HCT116 (cell line): ENCODE results near the gene ALG2.

ENCODE experiments used
- CEBPB ChIP-seq: IDR thresholded peaks from 2 replicates; pipeline ENCODE4 v1.6.1; 2012; ENCODE audit warnings: low read depth
- EZH2 ChIP-seq: fragments of 200-600 bp; sonication (generic); IDR thresholded peaks from 2 replicates; pipeline ENCODE4 v1.6.1; 2017; ENCODE audit warnings: antibody characterized with exemption, mixed run types
- JUND ChIP-seq: IDR thresholded peaks from 2 replicates; pipeline ENCODE4 v1.6.1; 2012
- POLR2A ChIP-seq: IDR thresholded peaks from 2 replicates; pipeline ENCODE4 v1.7.0; 2011; ENCODE audit warnings: borderline replicate concordance; ENCODE audit not compliant: insufficient read depth, insufficient read length; ENCODE audit errors: extremely low read depth
- POLR2AphosphoS5 ChIP-seq: IDR thresholded peaks from 2 replicates; pipeline ENCODE4 v1.6.1; 2011; ENCODE audit warnings: mild to moderate bottlenecking, low read depth, low read length, moderate library complexity
- SRF ChIP-seq: IDR thresholded peaks from 2 replicates; pipeline ENCODE4 v1.6.1; 2012; ENCODE audit warnings: low read depth
- TCF7L2 ChIP-seq: IDR thresholded peaks from 2 replicates; pipeline ENCODE4 v1.7.0; 2011; ENCODE audit warnings: borderline replicate concordance, inconsistent platforms; ENCODE audit not compliant: insufficient read depth, insufficient read length; ENCODE audit errors: extremely low read depth
- YY1 ChIP-seq: IDR thresholded peaks from 2 replicates; pipeline ENCODE4 v1.6.1; 2011; ENCODE audit warnings: low read length, low read depth, moderate library complexity, mild to moderate bottlenecking; ENCODE audit not compliant: insufficient replicate concordance; ENCODE audit errors: extremely low read depth
- TF ChIP-seq, protein P1 (sequence below), 3 experiments: fragments of 200-600 bp in 1 of 3; sonication (generic) in 1 of 3; IDR thresholded peaks in 2 of 3; conservative IDR thresholded peaks in 1 of 3; 2 replicates each; pipeline ENCODE4 v1.5.1; 2012 to 2017; ENCODE audit warnings: low read depth in 2 of 3, low read length in 2 of 3, antibody characterized with exemption in 1 of 3, borderline replicate concordance in 1 of 3, control low read depth in 1 of 3, mild to moderate bottlenecking in 1 of 3, mixed read lengths in 1 of 3, mixed run types in 1 of 3, moderate library complexity in 1 of 3; ENCODE audit not compliant: insufficient read depth in 1 of 3
- TF ChIP-seq, protein P2 (sequence below): IDR thresholded peaks from 2 replicates; pipeline ENCODE4 v1.6.1; 2012; ENCODE audit warnings: low read depth
- TF ChIP-seq, protein P3 (sequence below): IDR thresholded peaks from 2 replicates; pipeline ENCODE4 v1.6.1; 2011; ENCODE audit warnings: mild to moderate bottlenecking, low read length, moderate library complexity; ENCODE audit not compliant: insufficient replicate concordance; ENCODE audit errors: extremely low read depth
- TF ChIP-seq, protein P4 (sequence below): IDR thresholded peaks from 2 replicates; pipeline ENCODE4 v1.6.1; 2012

DNA sequence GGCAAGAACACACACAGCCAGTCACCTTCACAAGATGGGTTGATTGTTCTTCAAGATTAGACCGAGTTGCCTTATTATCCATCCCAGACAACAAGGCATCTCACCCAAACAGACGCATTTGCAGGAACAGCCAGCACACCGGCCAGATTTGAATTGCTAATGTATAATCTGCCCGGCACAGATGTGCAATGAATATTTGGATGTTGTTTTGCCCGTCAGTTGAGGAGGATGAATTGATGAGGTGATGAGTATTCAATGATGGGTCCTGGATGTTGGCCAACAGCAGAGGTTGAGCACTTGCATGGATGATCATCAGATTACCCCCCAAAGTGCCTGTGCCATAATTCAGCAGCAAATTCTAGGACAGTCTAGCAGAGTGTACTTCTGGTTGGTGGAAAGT lies 20.1 kb downstream of the ALG2 start:
- no peak for TF ChIP-seq CEBPB
- no peak for TF ChIP-seq POLR2A
- TF ChIP-seq, protein P1, sequence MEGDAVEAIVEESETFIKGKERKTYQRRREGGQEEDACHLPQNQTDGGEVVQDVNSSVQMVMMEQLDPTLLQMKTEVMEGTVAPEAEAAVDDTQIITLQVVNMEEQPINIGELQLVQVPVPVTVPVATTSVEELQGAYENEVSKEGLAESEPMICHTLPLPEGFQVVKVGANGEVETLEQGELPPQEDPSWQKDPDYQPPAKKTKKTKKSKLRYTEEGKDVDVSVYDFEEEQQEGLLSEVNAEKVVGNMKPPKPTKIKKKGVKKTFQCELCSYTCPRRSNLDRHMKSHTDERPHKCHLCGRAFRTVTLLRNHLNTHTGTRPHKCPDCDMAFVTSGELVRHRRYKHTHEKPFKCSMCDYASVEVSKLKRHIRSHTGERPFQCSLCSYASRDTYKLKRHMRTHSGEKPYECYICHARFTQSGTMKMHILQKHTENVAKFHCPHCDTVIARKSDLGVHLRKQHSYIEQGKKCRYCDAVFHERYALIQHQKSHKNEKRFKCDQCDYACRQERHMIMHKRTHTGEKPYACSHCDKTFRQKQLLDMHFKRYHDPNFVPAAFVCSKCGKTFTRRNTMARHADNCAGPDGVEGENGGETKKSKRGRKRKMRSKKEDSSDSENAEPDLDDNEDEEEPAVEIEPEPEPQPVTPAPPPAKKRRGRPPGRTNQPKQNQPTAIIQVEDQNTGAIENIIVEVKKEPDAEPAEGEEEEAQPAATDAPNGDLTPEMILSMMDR (IDR thresholded peaks at IDR 0.05 in 2 of 3, conservative IDR thresholded peaks at IDR 0.05 in 1 of 3; ENCODE audit: borderline replicate concordance in 1 of 3, insufficient read depth in 1 of 3, low read depth in 2 of 3, low read length in 2 of 3) = no peak
- TF ChIP-seq, protein P2, sequence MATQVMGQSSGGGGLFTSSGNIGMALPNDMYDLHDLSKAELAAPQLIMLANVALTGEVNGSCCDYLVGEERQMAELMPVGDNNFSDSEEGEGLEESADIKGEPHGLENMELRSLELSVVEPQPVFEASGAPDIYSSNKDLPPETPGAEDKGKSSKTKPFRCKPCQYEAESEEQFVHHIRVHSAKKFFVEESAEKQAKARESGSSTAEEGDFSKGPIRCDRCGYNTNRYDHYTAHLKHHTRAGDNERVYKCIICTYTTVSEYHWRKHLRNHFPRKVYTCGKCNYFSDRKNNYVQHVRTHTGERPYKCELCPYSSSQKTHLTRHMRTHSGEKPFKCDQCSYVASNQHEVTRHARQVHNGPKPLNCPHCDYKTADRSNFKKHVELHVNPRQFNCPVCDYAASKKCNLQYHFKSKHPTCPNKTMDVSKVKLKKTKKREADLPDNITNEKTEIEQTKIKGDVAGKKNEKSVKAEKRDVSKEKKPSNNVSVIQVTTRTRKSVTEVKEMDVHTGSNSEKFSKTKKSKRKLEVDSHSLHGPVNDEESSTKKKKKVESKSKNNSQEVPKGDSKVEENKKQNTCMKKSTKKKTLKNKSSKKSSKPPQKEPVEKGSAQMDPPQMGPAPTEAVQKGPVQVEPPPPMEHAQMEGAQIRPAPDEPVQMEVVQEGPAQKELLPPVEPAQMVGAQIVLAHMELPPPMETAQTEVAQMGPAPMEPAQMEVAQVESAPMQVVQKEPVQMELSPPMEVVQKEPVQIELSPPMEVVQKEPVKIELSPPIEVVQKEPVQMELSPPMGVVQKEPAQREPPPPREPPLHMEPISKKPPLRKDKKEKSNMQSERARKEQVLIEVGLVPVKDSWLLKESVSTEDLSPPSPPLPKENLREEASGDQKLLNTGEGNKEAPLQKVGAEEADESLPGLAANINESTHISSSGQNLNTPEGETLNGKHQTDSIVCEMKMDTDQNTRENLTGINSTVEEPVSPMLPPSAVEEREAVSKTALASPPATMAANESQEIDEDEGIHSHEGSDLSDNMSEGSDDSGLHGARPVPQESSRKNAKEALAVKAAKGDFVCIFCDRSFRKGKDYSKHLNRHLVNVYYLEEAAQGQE = no peak
- no peak for TF ChIP-seq TCF7L2
- TF ChIP-seq, protein P3, sequence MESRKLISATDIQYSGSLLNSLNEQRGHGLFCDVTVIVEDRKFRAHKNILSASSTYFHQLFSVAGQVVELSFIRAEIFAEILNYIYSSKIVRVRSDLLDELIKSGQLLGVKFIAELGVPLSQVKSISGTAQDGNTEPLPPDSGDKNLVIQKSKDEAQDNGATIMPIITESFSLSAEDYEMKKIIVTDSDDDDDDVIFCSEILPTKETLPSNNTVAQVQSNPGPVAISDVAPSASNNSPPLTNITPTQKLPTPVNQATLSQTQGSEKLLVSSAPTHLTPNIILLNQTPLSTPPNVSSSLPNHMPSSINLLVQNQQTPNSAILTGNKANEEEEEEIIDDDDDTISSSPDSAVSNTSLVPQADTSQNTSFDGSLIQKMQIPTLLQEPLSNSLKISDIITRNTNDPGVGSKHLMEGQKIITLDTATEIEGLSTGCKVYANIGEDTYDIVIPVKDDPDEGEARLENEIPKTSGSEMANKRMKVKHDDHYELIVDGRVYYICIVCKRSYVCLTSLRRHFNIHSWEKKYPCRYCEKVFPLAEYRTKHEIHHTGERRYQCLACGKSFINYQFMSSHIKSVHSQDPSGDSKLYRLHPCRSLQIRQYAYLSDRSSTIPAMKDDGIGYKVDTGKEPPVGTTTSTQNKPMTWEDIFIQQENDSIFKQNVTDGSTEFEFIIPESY = no peak
- no peak for TF ChIP-seq EZH2
- TF ChIP-seq, protein P4, sequence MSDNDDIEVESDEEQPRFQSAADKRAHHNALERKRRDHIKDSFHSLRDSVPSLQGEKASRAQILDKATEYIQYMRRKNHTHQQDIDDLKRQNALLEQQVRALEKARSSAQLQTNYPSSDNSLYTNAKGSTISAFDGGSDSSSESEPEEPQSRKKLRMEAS = no peak
- no peak for TF ChIP-seq POLR2AphosphoS5
- TF ChIP-seq JUND = no peak
- no peak for TF ChIP-seq SRF
- no peak for TF ChIP-seq YY1
